Measurements from ENCODE around the gene ANKIB1.
A peak's percentile ranks its signal among the peaks of the same experiment; 100 is the strongest.
"Not testable (repeated sequence)": the region's sequence is repeated elsewhere in the genome, so short reads cannot be mapped to it uniquely, and the experiment has no call there.

The ANKIB1 gene

GRCh38 chr7:92245487-92246359 is at the start of gene ANKIB1, which contains the start of gene KRIT1:
Gene ANKIB1, plus strand, starts transcription at chr7:92245974. Its CDS starts 49,005 bp downstream, at chr7:92294979.
Gene KRIT1, minus strand, starts transcription at chr7:92245914. Its CDS starts 3,779 bp downstream, at chr7:92242135.
- peak; percentile 69 to 75 for DNase-seq (ENCODE audit: low read depth in 2 of 2)

- DNase-seq (ENCODE audit: low read depth in 2 of 2): no peak
Measured at GRCh38 chr7:92200791-92201190, 45.0 kb upstream of the ANKIB1 start.

DNA sequence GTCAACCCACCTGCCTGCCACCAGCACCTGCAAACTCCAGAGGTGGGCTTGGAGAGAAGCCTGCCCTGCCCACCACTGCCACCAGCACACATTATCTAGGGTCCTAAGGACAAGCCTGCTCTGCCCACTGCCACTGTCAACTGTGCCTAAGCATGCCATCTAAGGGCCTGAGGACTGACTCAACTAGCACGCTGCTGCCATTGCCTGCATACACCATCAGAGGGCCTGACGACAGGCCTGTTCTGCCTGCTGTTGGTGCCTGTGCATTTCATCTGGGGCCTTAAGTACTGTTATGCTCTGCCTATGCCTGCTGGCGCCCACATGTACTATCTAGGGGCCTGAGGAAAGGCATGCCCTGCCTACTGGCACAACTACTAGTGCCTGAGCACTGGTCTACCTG is 39.8 kb upstream of the ANKIB1 start:
- DNase-seq (ENCODE audit: low read depth in 2 of 2): no peak

DNA sequence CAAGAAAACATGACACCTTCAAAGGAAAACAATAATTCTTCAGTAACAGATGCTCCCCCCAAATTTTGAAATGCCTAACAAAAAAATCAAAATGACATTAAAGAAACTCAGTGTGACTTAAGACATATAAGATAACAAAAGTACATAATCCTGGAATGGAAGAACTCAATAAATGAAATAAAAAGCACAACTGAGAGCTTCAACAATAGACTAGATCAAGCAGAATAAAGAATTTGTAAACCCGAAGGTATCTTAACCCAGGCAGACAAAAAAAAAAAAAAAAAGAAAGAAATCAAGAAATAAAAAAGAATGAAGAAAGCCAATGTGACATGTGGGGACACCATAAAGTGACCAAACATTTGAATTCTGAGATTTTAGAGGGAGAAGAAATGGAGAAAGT is 39.1 kb upstream of the ANKIB1 start:
- no peak for DNase-seq (ENCODE audit: low read depth in 2 of 2)

GRCh38 chr7:92221766-92222165 is 24.0 kb upstream of the ANKIB1 start:
- no peak for DNase-seq (ENCODE audit: low read depth in 2 of 2)

GRCh38 chr7:92226981-92227380 is 18.8 kb upstream of the ANKIB1 start:
- no peak for DNase-seq (ENCODE audit: low read depth in 2 of 2)

GRCh38 chr7:92228100-92228499 is 17.7 kb upstream of the ANKIB1 start:
- no peak for DNase-seq (ENCODE audit: low read depth in 2 of 2)

DNA sequence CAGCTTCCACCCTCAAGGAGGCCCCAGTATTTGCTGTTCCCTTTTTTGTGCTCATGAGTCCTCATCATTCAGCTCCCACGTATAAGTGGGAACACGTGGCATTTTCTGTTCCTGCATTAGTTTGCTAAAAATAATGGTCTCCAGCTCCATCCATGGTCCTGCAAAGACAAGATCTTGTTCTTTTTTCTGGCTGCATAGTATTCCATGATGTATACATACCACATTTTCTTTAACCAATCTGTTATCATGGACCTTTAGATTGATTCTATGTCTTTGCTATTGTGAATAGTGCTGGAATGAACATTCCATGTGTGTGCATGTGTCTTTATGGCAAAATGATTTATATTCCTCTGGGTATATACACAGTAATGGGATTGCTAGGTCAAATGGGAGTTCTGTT is 17.0 kb upstream of the ANKIB1 start:
- no peak for DNase-seq (ENCODE audit: low read depth in 2 of 2)

GRCh38 chr7:92230547-92230946 is 15.2 kb upstream of the ANKIB1 start:
- no peak for DNase-seq (ENCODE audit: low read depth in 2 of 2)

DNA sequence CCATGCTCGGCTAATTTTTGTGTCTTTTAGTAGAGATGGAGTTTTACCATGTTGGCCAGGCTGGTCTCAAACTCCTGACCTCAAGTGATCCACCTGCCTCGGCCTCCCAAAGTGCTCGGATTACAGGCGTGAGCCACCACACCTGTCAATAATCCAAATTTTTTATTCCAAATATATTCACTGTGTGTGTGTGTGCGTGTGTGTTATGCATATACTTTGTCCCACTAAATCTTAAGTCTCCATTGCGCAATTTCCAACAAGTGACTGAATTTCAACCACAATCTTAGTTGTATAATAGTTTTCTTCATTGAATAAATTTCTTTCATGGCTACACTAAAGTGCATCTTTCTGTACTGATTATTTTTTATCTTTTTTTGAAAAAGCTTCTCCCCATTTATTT is 2.8 kb upstream of the ANKIB1 start:
- no peak for DNase-seq (ENCODE audit: low read depth in 2 of 2)

GRCh38 chr7:92244808-92245486 is 827 bp upstream of the ANKIB1 start:
- DNase-seq (ENCODE audit: low read depth in 2 of 2): peak in 1 of 2 donors; percentile 0

DNA sequence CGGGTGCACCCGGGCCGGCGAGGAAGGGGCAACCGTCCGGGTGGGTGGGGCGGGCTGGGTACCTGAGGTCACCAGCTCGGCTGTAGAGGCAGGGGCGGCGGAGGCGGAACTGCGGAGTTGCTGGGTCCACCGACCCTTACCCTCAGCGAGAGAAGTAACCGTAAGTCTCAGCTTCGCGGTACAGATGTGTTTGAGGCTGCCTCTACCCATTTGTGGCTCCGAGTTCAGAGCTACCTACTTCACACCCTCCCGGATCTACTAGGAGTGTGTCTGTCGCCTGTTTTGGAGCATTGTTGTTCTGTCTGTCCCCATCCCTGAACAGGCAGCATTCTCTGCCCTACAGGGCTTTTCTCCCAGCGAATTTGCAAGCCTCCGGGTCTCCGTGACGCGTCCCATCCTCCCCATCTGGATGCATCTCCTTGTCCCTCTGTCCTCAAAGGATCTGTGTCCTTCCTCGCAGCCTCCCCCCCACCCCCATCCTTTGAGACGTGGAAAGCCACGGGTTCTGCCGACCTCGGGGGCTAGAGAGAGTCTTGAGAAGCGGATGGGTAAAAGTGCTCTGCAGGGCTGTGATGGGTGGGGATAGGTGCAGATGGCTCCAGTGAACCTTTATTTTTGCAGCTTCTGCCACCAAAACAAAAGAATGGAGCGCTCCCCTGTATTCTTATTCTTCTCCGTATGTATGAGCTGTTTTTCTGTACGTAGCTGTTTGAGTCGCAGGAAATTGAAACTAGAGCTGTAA is 757 bp downstream of the ANKIB1 start:
- peak in 1 of 2 donors; percentile 2 for DNase-seq (ENCODE audit: low read depth in 2 of 2)

DNA sequence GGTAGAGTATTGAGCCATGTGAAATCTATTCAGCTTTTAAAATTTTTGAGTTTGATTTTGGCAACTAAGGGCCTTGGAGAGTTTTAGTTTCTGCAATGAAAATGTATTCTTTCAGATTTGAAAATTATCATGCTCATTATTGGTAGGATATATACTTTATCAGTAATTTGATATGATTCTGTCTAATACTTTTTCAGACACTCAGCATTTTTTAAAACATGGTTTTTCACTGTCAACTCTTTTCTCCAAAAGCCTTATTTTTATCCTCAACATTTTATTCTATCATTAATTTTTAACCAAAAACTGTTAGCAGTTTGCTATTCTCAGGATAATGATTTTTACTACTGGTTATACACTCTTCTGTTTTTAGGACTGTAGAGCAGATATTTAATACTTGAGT is 4.8 kb downstream of the ANKIB1 start:
- no peak for DNase-seq (ENCODE audit: low read depth in 2 of 2)

- no peak for DNase-seq (ENCODE audit: low read depth in 2 of 2)
Measured at GRCh38 chr7:92251181-92251580, 5.4 kb downstream of the ANKIB1 start.

DNA sequence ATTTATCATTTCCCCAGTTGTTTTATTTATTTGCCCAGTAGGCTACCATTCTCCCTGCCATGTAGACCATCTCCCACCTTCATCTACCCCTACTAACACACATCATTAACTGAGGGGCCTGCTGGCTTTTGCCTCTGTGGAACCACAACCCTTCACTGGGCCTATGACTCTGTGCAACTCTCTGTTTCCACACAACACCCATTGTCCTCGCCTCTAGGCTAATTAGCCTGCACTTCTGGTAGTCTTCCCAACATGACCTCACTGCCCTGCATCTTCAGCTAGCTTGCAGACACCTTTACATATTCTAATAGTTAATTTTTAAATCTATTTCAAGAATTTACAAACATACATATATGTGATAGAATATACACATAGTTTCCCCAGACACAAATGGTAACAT is 7.5 kb downstream of the ANKIB1 start:
- no peak for DNase-seq (ENCODE audit: low read depth in 2 of 2)

GRCh38 chr7:92254800-92255199 is 9.0 kb downstream of the ANKIB1 start:
- DNase-seq (ENCODE audit: low read depth in 2 of 2): not testable (repeated sequence)

DNA sequence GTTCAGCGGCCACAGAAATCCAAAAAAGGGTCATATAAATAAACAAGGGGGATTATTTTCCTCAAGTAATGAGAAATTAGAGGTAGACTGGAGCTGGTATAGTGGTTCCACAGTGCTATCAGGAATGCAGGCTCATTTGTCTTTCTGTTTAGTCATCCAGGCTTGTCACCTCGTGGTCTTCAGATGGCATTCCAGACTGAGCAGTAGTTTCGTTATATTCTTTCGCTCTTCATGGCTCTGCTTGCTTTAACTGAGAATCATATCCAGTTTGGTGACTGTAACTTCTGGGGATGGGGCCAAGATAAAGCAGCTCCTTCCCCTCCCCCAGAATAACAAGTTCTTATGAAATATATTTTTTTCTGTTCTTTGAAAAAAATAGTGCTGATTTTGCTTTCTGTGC is 9.5 kb downstream of the ANKIB1 start:
- no peak for DNase-seq (ENCODE audit: low read depth in 2 of 2)

DNA sequence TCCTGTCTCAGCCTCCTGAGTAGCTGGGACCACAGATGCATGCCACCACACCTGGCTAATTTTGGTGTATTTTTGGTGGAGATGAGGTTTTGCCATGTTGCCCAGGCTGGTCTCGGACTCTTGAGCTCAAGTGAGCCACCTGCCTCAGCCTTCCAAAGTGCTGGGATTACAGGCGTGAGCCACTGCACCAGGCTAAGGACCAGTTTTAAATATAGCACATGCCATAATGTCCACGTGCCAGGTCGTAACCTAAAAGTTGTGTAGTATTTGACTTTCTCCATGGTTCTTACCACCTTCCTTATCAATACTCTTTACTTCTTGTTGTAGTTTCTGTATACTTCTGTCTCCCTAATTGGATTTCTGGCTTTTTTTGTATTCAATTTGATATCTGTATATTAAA is 13.3 kb downstream of the ANKIB1 start:
- no peak for DNase-seq (ENCODE audit: low read depth in 2 of 2)

DNA sequence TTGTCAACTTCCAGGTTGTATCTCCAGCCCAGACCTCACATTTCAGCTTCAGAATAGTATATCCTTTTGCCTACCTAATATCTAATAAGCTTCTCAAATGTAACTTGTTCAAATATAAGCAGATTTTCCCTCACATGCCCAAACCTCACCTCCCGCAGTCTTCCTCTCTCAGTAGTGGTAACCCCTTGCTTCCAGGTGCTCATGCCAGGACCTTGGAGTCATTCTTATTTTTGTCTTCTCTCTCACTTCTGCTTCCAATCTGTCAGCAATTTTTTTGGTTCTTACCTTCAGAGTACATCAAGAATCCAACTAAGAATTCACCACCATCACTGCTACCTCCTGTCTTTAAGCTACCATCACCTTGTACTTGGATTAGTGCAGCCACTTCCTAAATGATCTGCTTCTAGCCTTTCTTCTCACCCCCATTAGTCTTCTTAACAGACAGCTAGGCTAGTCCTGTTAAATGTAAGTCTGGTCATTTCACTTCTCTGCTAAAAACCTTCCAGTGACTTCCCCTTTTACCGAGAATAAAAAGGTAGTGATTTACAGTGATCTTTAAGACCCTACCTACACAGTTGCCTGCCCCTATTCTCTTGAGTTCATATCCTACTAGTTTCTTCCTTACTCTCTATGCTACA is 14.0 kb downstream of the ANKIB1 start:
- no peak for DNase-seq (ENCODE audit: low read depth in 2 of 2)

GRCh38 chr7:92260248-92260781 is 14.5 kb downstream of the ANKIB1 start:
- no peak for DNase-seq (ENCODE audit: low read depth in 2 of 2)

DNA sequence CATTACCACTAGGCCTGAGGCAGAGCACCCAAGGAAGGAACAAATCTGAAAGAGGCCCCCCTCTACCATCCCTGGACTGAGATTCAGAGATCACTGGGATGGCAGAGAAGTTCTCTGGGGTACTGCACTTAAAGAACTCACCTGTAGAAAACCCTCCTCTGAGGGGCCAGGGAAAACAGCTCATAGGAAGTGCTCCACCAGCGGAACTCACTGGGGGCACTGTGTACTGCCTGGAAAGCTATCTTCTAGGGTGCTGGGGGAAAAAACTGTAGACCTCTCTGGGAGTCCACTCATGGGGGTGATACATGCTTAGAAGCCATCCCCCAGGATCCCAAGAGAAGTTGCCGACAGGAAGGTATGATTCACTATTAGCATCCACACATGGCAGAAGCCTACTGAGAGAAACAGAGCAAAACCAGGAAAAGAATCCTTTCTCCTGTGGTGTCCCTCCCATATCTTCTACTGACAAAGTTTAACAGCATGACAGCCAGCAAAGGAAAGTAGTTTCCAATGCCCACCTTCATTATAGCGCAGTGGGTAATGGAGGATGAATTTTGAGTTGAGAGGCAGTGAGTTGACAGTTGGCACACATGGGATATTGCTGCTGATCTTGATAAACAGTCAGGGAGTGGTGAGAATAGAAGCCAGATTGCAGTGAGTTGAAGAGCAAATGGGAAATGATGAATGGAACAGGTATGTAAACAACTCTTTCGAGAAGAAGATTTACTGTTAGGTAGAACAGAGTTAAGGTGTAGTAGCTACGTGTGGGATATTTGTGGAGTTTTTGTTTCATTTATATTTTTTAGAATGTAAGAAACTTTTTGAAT is 20.9 kb downstream of the ANKIB1 start:
- DNase-seq (ENCODE audit: low read depth in 2 of 2): no peak

All from activated CD4-positive, alpha-beta T cell treated with anti-CD3 and anti-CD28 coated beads for 24 hours (primary cell).